ENCODE results near the gene PTPRQ. TPM values are rescaled to one million over a fixed set of nuclear protein-coding genes. Genes with fewer than 3 reads are reported as not detected.

The PTPRQ gene
- total and polyA plus RNA-seq, 9 of the 15 experiments (the other 6 are each of a cell fraction or from before 2014, with no cell fraction given) = not detected

- no peak for FAIRE-seq
- in situ Hi-C loops (cut with MboI) = no loop called here
- TF ChIP-seq STAT6 (CRISPR knock-in tag; IDR thresholded peaks at IDR 0.05) (no peak), MAFF (IDR thresholded peaks at IDR 0.05; ENCODE audit: low read length) (no peak), MEIS2 (IDR thresholded peaks at IDR 0.05; ENCODE audit: partially characterized antibody) (no peak), ZNF830 (CRISPR knock-in tag; IDR thresholded peaks at IDR 0.05) (no peak), GTF2E2 (tag; IDR thresholded peaks at IDR 0.05) (no peak), ZNF740 (CRISPR knock-in tag; IDR thresholded peaks at IDR 0.05) (no peak), ZNF740 (tag; IDR thresholded peaks at IDR 0.05) (no peak), E2F8 (IDR thresholded peaks at IDR 0.05; ENCODE audit: low read depth, partially characterized antibody) (no peak), RB1 (IDR thresholded peaks at IDR 0.05; ENCODE audit: low read depth) (no peak), SAP30 (IDR thresholded peaks at IDR 0.05; ENCODE audit: borderline replicate concordance, insufficient read depth, low read depth, low read length, poor library complexity, severe bottlenecking) (no peak), ZBTB43 (CRISPR knock-in tag; IDR thresholded peaks at IDR 0.05) (no peak), MBD2 (IDR thresholded peaks at IDR 0.05; ENCODE audit: borderline replicate concordance, low read depth) (no peak), GABPB2 (CRISPR knock-in tag; conservative IDR thresholded peaks at IDR 0.05) (no peak), HDAC3 (IDR thresholded peaks at IDR 0.05; ENCODE audit: borderline replicate concordance, partially characterized antibody) (no peak), PHB (CRISPR knock-in tag; IDR thresholded peaks at IDR 0.05) (no peak), ZNF282 (CRISPR knock-in tag; IDR thresholded peaks at IDR 0.05) (no peak)
Measured at GRCh38 chr12:80513211-80513610, 69.2 kb downstream of the PTPRQ start.

More at GRCh38 chr12:80513211-80513610, 69.2 kb downstream of the PTPRQ start:
- intact Hi-C loops (cut with micrococcal nuclease) = no loop called here
- ATAC-seq = no peak
- no peaks in the 10 kb centered on the region; the same call in 1 of the 2 replicates for H3K9me3 ChIP-seq (replicated peaks; ENCODE audit: control insufficient read depth, insufficient read depth, low read depth, low read length)
- H3K4me1 ChIP-seq (replicated peaks in 1 of 2; ENCODE audit: control insufficient read depth in 2 of 2, insufficient read depth in 2 of 2, low read length in 2 of 2) = no peaks in the 10 kb centered on the region
- no peak overlapping the region for H2AFZ ChIP-seq (ENCODE audit: low read depth, low read length)
- H3K36me3 ChIP-seq (ENCODE audit: control insufficient read depth, insufficient read depth, low read length) = no peaks in the 10 kb centered on the region
- H3K27ac ChIP-seq (ENCODE audit: extremely low read depth, low read depth, low read length) = no peak overlapping the region
- ChIA-PET CTCF (ENCODE audit: low intra/inter-chr PET ratio) (no interaction called here), POLR2A (no interaction called here)
- no peaks in the 10 kb centered on the region for H3K27me3 ChIP-seq (ENCODE audit: control insufficient read depth in 2 of 2, insufficient read depth in 2 of 2, low read length in 2 of 2)
- no peak overlapping the region for H3K9ac ChIP-seq (ENCODE audit: insufficient read depth in 1 of 2, low read depth in 2 of 2, low read length in 2 of 2)
- no peak overlapping the region for H3K4me2 ChIP-seq (ENCODE audit: insufficient read depth, low read length)
- WGBS (ENCODE audit: insufficient coverage, low coverage, missing lambda C conversion rate) = 0% methylated on average over 7 of the region's 18 CpGs
- no peak for DNase-seq (ENCODE audit: extremely low read depth in 1 of 4, low spot score in 3 of 4)
- H3K79me2 ChIP-seq (ENCODE audit: control insufficient read depth, insufficient read depth, low read length) = no peaks in the 10 kb centered on the region
- BruUV-seq (replicated peaks) = no TSS peak
- H3K4me3 ChIP-seq = no peak overlapping the region
- H4K20me1 ChIP-seq (replicated peaks; ENCODE audit: control insufficient read depth, insufficient read depth, low read length) = no peaks in the 10 kb centered on the region
- H3K9me1 ChIP-seq (ENCODE audit: control insufficient read depth, insufficient read depth, low read length) = no peaks in the 10 kb centered on the region

All from K562 (cell line).